H9 (cell line): ENCODE results near the gene NEBL. TPM values are rescaled to one million over a fixed set of nuclear protein-coding genes. Genes with fewer than 3 reads are reported as not detected.

Experiments
- DNase-seq: peaks from one replicate; pipeline ENCODE4 v3.0.0-alpha.2; 2017
- H2AFZ ChIP-seq: one replicate; pipeline ENCODE4 v1.6.1; 2013; ENCODE audit warnings: mild to moderate bottlenecking, low read length, control low read depth, moderate library complexity
- H2AK5ac ChIP-seq: 2 replicates; pipeline ENCODE4 v1.6.1; 2013; ENCODE audit warnings: low read length, control low read depth, mixed read lengths; ENCODE audit not compliant: insufficient read length
- H2BK120ac ChIP-seq: one replicate; pipeline ENCODE4 v1.6.1; 2013; ENCODE audit warnings: low read depth, mild to moderate bottlenecking, low read length, control low read depth, inconsistent platforms; ENCODE audit not compliant: poor library complexity, severe bottlenecking
- H2BK12ac ChIP-seq: 2 replicates; pipeline ENCODE4 v1.6.1; 2013; ENCODE audit warnings: low read length, control low read depth, mixed read lengths, low read depth; ENCODE audit not compliant: insufficient read length
- H2BK15ac ChIP-seq: 2 replicates; pipeline ENCODE4 v1.6.1; 2013; ENCODE audit warnings: low read depth, low read length, control low read depth
- H2BK20ac ChIP-seq: one replicate; pipeline ENCODE4 v1.6.1; 2013; ENCODE audit warnings: low read depth, mild to moderate bottlenecking, low read length, control low read depth, inconsistent platforms; ENCODE audit not compliant: poor library complexity, severe bottlenecking
- H2BK5ac ChIP-seq: 2 replicates; pipeline ENCODE4 v1.6.1; 2013; ENCODE audit warnings: low read length, control low read depth, mixed read lengths; ENCODE audit not compliant: insufficient read length
- H3K14ac ChIP-seq: 2 replicates; pipeline ENCODE4 v1.6.1; 2013; ENCODE audit warnings: low read length, control low read depth; ENCODE audit not compliant: insufficient read depth
- H3K18ac ChIP-seq: 2 replicates; pipeline ENCODE4 v1.6.1; 2013; ENCODE audit warnings: low read depth, mild to moderate bottlenecking, mixed read lengths, low read length, control low read depth; ENCODE audit not compliant: insufficient read length
- H3K23ac ChIP-seq: 2 replicates; pipeline ENCODE4 v1.6.1; 2013; ENCODE audit warnings: low read length, control low read depth, mixed read lengths, low read depth; ENCODE audit not compliant: insufficient read length
- H3K23me2 ChIP-seq: 2 replicates; pipeline ENCODE4 v1.6.1; 2013; ENCODE audit warnings: low read depth, mild to moderate bottlenecking, mixed read lengths, low read length, control low read depth; ENCODE audit not compliant: insufficient read length, poor library complexity, severe bottlenecking
- H3K27ac ChIP-seq: 2 replicates; pipeline ENCODE4 v1.5.1; 2013; ENCODE audit warnings: low read length, control low read depth, mixed read lengths, low read depth; ENCODE audit not compliant: insufficient read length
- H3K27me3 ChIP-seq: 2 replicates; pipeline ENCODE4 v1.6.1; 2013; ENCODE audit warnings: low read length, control low read depth, inconsistent platforms; ENCODE audit not compliant: insufficient read depth
- H3K4ac ChIP-seq: 2 replicates; pipeline ENCODE4 v1.6.1; 2013; ENCODE audit warnings: low read depth, mild to moderate bottlenecking, control low read depth, inconsistent platforms, low read length, moderate library complexity
- H3K4me1 ChIP-seq: 2 replicates; pipeline ENCODE4 v1.6.1; 2013; ENCODE audit warnings: low read length, control low read depth, inconsistent platforms; ENCODE audit not compliant: insufficient read depth
- H3K4me2 ChIP-seq: 2 replicates; pipeline ENCODE4 v1.6.1; 2013; ENCODE audit warnings: low read length, control low read depth, mixed read lengths; ENCODE audit not compliant: insufficient read length, insufficient read depth
- H3K56ac ChIP-seq: 2 replicates; pipeline ENCODE4 v1.6.1; 2013; ENCODE audit warnings: low read depth, mild to moderate bottlenecking, mixed read lengths, low read length, control low read depth; ENCODE audit not compliant: insufficient read length
- H3K79me1 ChIP-seq: 2 replicates; pipeline ENCODE4 v1.6.1; 2013; ENCODE audit warnings: low read depth, mild to moderate bottlenecking, moderate library complexity, low read length, control low read depth, inconsistent platforms; ENCODE audit not compliant: insufficient read depth, poor library complexity, severe bottlenecking
- H3K79me2 ChIP-seq: 2 replicates; pipeline ENCODE4 v1.6.1; 2013; ENCODE audit warnings: low read length, control low read depth, inconsistent platforms; ENCODE audit not compliant: insufficient read depth
- H3K9ac ChIP-seq: 2 replicates; pipeline ENCODE4 v1.6.1; 2013; ENCODE audit warnings: low read length, control low read depth, mixed read lengths; ENCODE audit not compliant: insufficient read length; ENCODE audit errors: extremely low read depth
- H3K9me3 ChIP-seq: one replicate; pipeline ENCODE4 v1.6.1; 2013; ENCODE audit warnings: low read depth, low read length, inconsistent platforms; ENCODE audit not compliant: control insufficient read depth
- H3T11ph ChIP-seq: one replicate; pipeline ENCODE4 v1.6.1; 2013; ENCODE audit warnings: mild to moderate bottlenecking, low read length, control low read depth, inconsistent platforms
- H4K20me1 ChIP-seq: one replicate; pipeline ENCODE4 v1.6.1; 2013; ENCODE audit not compliant: control insufficient read depth, insufficient read length, insufficient read depth
- H4K5ac ChIP-seq: 2 replicates; pipeline ENCODE4 v1.6.1; 2013; ENCODE audit warnings: low read depth, mild to moderate bottlenecking, mixed read lengths, low read length, control low read depth; ENCODE audit not compliant: insufficient read length
- H4K8ac ChIP-seq: replicated peaks from 2 replicates; pipeline ENCODE4 v1.6.1; 2013; ENCODE audit warnings: low read length, control low read depth, mixed read lengths, low read depth; ENCODE audit not compliant: insufficient read length
- H4K91ac ChIP-seq: 2 replicates; pipeline ENCODE4 v1.6.1; 2013; ENCODE audit warnings: low read depth, mild to moderate bottlenecking, moderate library complexity, mixed read lengths, low read length, control low read depth; ENCODE audit not compliant: insufficient read length
- H3K27ac Mint-ChIP-seq, 3 experiments: 2 replicates in 2 of 3; 3 replicates in 1 of 3; pipeline ENCODE4 v1.8.0; 2020 to 2021; ENCODE audit warnings: mixed read lengths in 3 of 3, mild to moderate bottlenecking in 1 of 3, moderate library complexity in 1 of 3
- H3K27me3 Mint-ChIP-seq: 2 replicates; pipeline ENCODE4 v1.8.0; 2021; ENCODE audit warnings: low read depth, mild to moderate bottlenecking, moderate library complexity, mixed read lengths
- H3K36me3 Mint-ChIP-seq, 3 experiments: 2 replicates in 2 of 3; 3 replicates in 1 of 3; pipeline ENCODE4 v1.8.0; 2020 to 2021; ENCODE audit warnings: low read depth in 3 of 3, mixed read lengths in 3 of 3; ENCODE audit not compliant: insufficient read depth in 1 of 3
- H3K4me1 Mint-ChIP-seq, 2 experiments: 2 replicates each; pipeline ENCODE4 v1.8.0; 2020; ENCODE audit warnings: mixed read lengths in 2 of 2
- H3K4me3 Mint-ChIP-seq, 2 experiments: 2 replicates in 1 of 2; 3 replicates in 1 of 2; pipeline ENCODE4 v1.8.0; 2020 to 2021; ENCODE audit warnings: mild to moderate bottlenecking in 2 of 2, mixed read lengths in 2 of 2, moderate library complexity in 1 of 2
- H3K9me3 Mint-ChIP-seq, 2 experiments: 2 replicates in 1 of 2; 3 replicates in 1 of 2; pipeline ENCODE4 v1.8.0; 2020; ENCODE audit warnings: mild to moderate bottlenecking in 2 of 2, mixed read lengths in 2 of 2, moderate library complexity in 1 of 2
- CTCF ChIP-seq: fragments of 200-600 bp; sonication (generic); conservative IDR thresholded peaks from 3 replicates; pipeline ENCODE4 v1.8.0; 2021; ENCODE audit warnings: antibody characterized with exemption, mild to moderate bottlenecking
- WGBS: extraction: QIAGEN DNeasy Blood & Tissue Kit; methylation state at CpG from one replicate; pipeline ENCODE4 v1.1.7; 2013; ENCODE audit warnings: missing lambda C conversion rate, low lambda C conversion rate, mixed read lengths; ENCODE audit not compliant: insufficient read length; ENCODE audit errors: extremely low coverage; 5-methylcytosine and 5-hydroxymethylcytosine counted together
- total RNA-seq: library from RNA; stranded (reverse); gene quantifications from 2 replicates; pipeline ENCODE4 v1.2.1, GENCODE V29; 2021

NEBL gene
- total RNA-seq, 1 experiment from 2014 or later: 20.9 TPM

- H3K27ac ChIP-seq: no peak overlapping the region
- no peaks in the 10 kb centered on the region for H3K23me2 ChIP-seq
- no CpG with 5 or more reads among the region's 2 CpGs for WGBS
- no peaks in the 10 kb centered on the region for H4K20me1 ChIP-seq
- no peak overlapping the region for H2BK120ac ChIP-seq
- no peak overlapping the region for H2BK20ac ChIP-seq
- H2BK12ac ChIP-seq: no peak overlapping the region
- Mint-ChIP-seq H3K9me3 (no peaks in the 10 kb centered on the region), H3K27ac (no peak overlapping the region), H3K27me3 (no peaks in the 10 kb centered on the region), H3K4me1 (peaks cover 0 to 5% of the 10 kb centered on the region in 2 experiments; a peak in 1 of 4 replicates), H3K4me3 (no peak overlapping the region), H3K36me3 (no peaks in the 10 kb centered on the region)
- no peak overlapping the region for H3K23ac ChIP-seq
- no peak overlapping the region for H3T11ph ChIP-seq
- H3K79me1 ChIP-seq: no peaks in the 10 kb centered on the region
- H3K4me2 ChIP-seq: no peak overlapping the region
- H2BK5ac ChIP-seq: no peak overlapping the region
- no peak for TF ChIP-seq CTCF
- DNase-seq: no peak
- no peak overlapping the region for H3K56ac ChIP-seq
- H3K9me3 ChIP-seq: no peaks in the 10 kb centered on the region
- no peak overlapping the region for H4K8ac ChIP-seq
- no peaks in the 10 kb centered on the region for H3K4me1 ChIP-seq
- no peak overlapping the region for H3K4ac ChIP-seq
- no peak overlapping the region for H2AK5ac ChIP-seq
- no peak overlapping the region for H3K14ac ChIP-seq
- H3K9ac ChIP-seq: no peak overlapping the region
- no peaks in the 10 kb centered on the region for H3K79me2 ChIP-seq
- no peak overlapping the region for H2AFZ ChIP-seq
- no peaks in the 10 kb centered on the region for H3K27me3 ChIP-seq
- no peak overlapping the region for H3K18ac ChIP-seq
- H2BK15ac ChIP-seq: no peak overlapping the region
- no peak overlapping the region for H4K91ac ChIP-seq
- no peak overlapping the region for H4K5ac ChIP-seq
Measured at GRCh38 chr10:20767028-20767427, 130.1 kb downstream of the NEBL start.
